Kidney (tissue), 14 donors: Measurements from ENCODE around the gene MFSD12. TPM values are rescaled to one million over a fixed set of nuclear protein-coding genes. Genes with fewer than 3 reads are reported as not detected.
A peak's percentile ranks its signal among the peaks of the same experiment; 100 is the strongest.
"Not testable (repeated sequence)": the region's sequence is repeated elsewhere in the genome, so short reads cannot be mapped to it uniquely, and the experiment has no call there.

Experiments used
- DNase-seq, 5 donors: peaks; one replicate each; pipeline ENCODE4 v3.0.0-alpha.2; 2013 to 2020
- FAIRE-seq: peaks from 2 replicates; lab custom pipeline; 2012; peaks lifted over from hg19 to GRCh38; lab: Jason Lieb, UNC
- H3K27ac ChIP-seq, 2 donors: one replicate each; pipeline ENCODE4 v1.7.0; 2013; ENCODE audit warnings: low read depth in 2 of 2, low read length in 2 of 2, inconsistent platforms in 1 of 2
- H3K27me3 ChIP-seq: one replicate; pipeline ENCODE4 v1.7.1; 2013; ENCODE audit warnings: low read length, inconsistent platforms; ENCODE audit not compliant: control insufficient read depth, insufficient read depth
- H3K36me3 ChIP-seq, 3 donors: one replicate each; pipeline versions ENCODE4 v1.7.0 to v1.7.1; 2013; ENCODE audit warnings: low read length in 3 of 3, control low read depth in 1 of 3, inconsistent platforms in 1 of 3; ENCODE audit not compliant: insufficient read depth in 3 of 3, control insufficient read depth in 2 of 3
- H3K4me1 ChIP-seq, 3 donors: one replicate each; pipeline versions ENCODE4 v1.7.0 to v1.7.1; 2013; ENCODE audit warnings: low read length in 3 of 3, inconsistent platforms in 1 of 3, low read depth in 1 of 3; ENCODE audit not compliant: control insufficient read depth in 2 of 3, insufficient read depth in 2 of 3
- H3K4me3 ChIP-seq, 3 donors: one replicate each; pipeline versions ENCODE4 v1.7.0 to v1.8.1; 2013; ENCODE audit warnings: low read length in 3 of 3, control low read depth in 1 of 3, inconsistent platforms in 1 of 3
- H3K9ac ChIP-seq, 3 donors: one replicate each; pipeline versions ENCODE4 v1.7.0 to v1.7.1; 2013; ENCODE audit warnings: low read length in 3 of 3, control low read depth in 1 of 3, inconsistent platforms in 1 of 3
- H3K9me3 ChIP-seq, 3 donors: one replicate each; pipeline versions ENCODE4 v1.7.0 to v1.7.1; 2013; ENCODE audit warnings: low read length in 3 of 3, control low read depth in 1 of 3, inconsistent platforms in 1 of 3; ENCODE audit not compliant: control insufficient read depth in 2 of 3, insufficient read depth in 1 of 3
- CTCF ChIP-seq: IDR thresholded peaks from 3 replicates; pipeline ENCODE4 v1.5.1; 2012; ENCODE audit warnings: mild to moderate bottlenecking, moderate library complexity, borderline replicate concordance; ENCODE audit not compliant: insufficient read depth; ENCODE audit errors: extremely low read depth
- intact Hi-C: fragments of 100-400 bp; cut with DNase I; formaldehyde crosslinking; loops from one replicate; pipeline ENCODE4 v1.11.1; 2022
- polyA plus RNA-seq: library from polyadenylated mRNA; stranded (reverse); fragments of 350-450 nt; fragmentation: Illumina TruSeq; extraction: RNeasy Lipid Tissue Mini Kit (QIAGEN cat#74804); gene quantifications from one replicate; pipeline ENCODE4 v1.2.3, GENCODE V29; 2014; ENCODE audit warnings: low read depth, low replicate concordance; ENCODE audit not compliant: insufficient read depth
- total RNA-seq: library from RNA; stranded (reverse); fragmentation: NEBNext Ultra II Directional; extraction: Animal tissue kit (Norgen Biotek cat#: 25700); gene quantifications from one replicate; pipeline ENCODE4 v1.2.1, GENCODE V29; 2021
- donor health status: control.
- donor health status: control.
- donor health status: control.
- donor health status: control.
- donor health status: control.
- donor health status: DM: yes; HTN: yes; CAD: no.
- donor health status: Normal renal cell carcinoma (clear cell type).

The MFSD12 gene
- total and polyA plus RNA-seq, 2 donors from 2014 or later, result 113 to 124 TPM

- Histone ChIP-seq H3K4me1 (peaks cover 0 to 4% (median 3%) of the 10 kb centered on the region in 3 donors), H3K27me3 (no peaks in the 10 kb centered on the region), H3K27ac (no peak overlapping the region), H3K36me3 (peaks cover 0 to 2% (median 0%) of the 10 kb centered on the region in 3 donors), H3K9ac (no peak overlapping the region), H3K4me3 (no peak overlapping the region), H3K9me3 (no peaks in the 10 kb centered on the region)
- DNase-seq (no peak), FAIRE-seq (no peak)
- TF ChIP-seq CTCF, result no peak
- intact Hi-C loops, result no loop called here
Measured at GRCh38 chr19:3570606-3571011, 13.2 kb upstream of the MFSD12 start.

- H3K27me3 ChIP-seq, H3K9ac ChIP-seq, H3K27ac ChIP-seq, DNase-seq, intact Hi-C loops, FAIRE-seq, H3K36me3 ChIP-seq, H3K4me1 ChIP-seq, H3K4me3 ChIP-seq, H3K9me3 ChIP-seq: not testable (repeated sequence)
Measured at GRCh38 chr19:3570042-3570441, 12.7 kb upstream of the MFSD12 start.

GRCh38 chr19:3565139-3565538, 7.8 kb upstream of the MFSD12 start:
- FAIRE-seq (no peak), DNase-seq (peak in 1 of 5 donors; percentile 25)
- Histone ChIP-seq H3K9me3 (no peaks in the 10 kb centered on the region), H3K27me3 (no peaks in the 10 kb centered on the region), H3K4me3 (no peak overlapping the region), H3K9ac (no peak overlapping the region), H3K27ac (no peak overlapping the region), H3K36me3 (no peaks in the 10 kb centered on the region), H3K4me1 (no peaks in the 10 kb centered on the region)
- intact Hi-C loops, result no loop called here
- no peak for TF ChIP-seq CTCF

GRCh38 chr19:3563709-3564524, 6.5 kb upstream of the MFSD12 start:
- FAIRE-seq (no peak), DNase-seq (no peak)
- H3K36me3 ChIP-seq, result no peaks in the 10 kb centered on the region
- H3K9ac ChIP-seq, result no peak overlapping the region
- H3K4me3 ChIP-seq, result no peak overlapping the region
- intact Hi-C loops, result no loop called here
- H3K27ac ChIP-seq, result no peak overlapping the region
- no peaks in the 10 kb centered on the region for H3K4me1 ChIP-seq
- no peaks in the 10 kb centered on the region for H3K27me3 ChIP-seq
- no peak for TF ChIP-seq CTCF
- no peaks in the 10 kb centered on the region for H3K9me3 ChIP-seq
